Measurements from ENCODE around the gene TCF12.

Gene TCF12

GRCh38 chr15:57326196-57326595 is 407.8 kb downstream of the TCF12 start:
- DNase-seq: no peak

GRCh38 chr15:57327985-57328471 is 409.6 kb downstream of the TCF12 start:
- DNase-seq: no peak

- DNase-seq: no peak
These were observed 410.0 kb downstream of the TCF12 start for GRCh38 chr15:57328479-57328878.

- no peak for DNase-seq
These were observed 410.5 kb downstream of the TCF12 start for GRCh38 chr15:57328897-57329296.

- no peak for DNase-seq
These were observed 411.3 kb downstream of the TCF12 start for GRCh38 chr15:57329582-57330367.

- DNase-seq: no peak
These were observed 412.3 kb downstream of the TCF12 start for GRCh38 chr15:57330619-57331340.

GRCh38 chr15:57332326-57332725 is 413.9 kb downstream of the TCF12 start:
- DNase-seq: no peak

GRCh38 chr15:57333487-57333886 is 415.0 kb downstream of the TCF12 start:
- DNase-seq: no peak

- DNase-seq: no peak
These were observed 415.8 kb downstream of the TCF12 start for GRCh38 chr15:57334257-57334656.

- no peak for DNase-seq
These were observed 416.9 kb downstream of the TCF12 start for GRCh38 chr15:57335293-57335715.

- DNase-seq: no peak
These were observed 417.3 kb downstream of the TCF12 start for GRCh38 chr15:57335719-57336118.

- no peak for DNase-seq
These were observed 419.5 kb downstream of the TCF12 start for GRCh38 chr15:57337868-57338411.

GRCh38 chr15:57339321-57339720 is 420.9 kb downstream of the TCF12 start:
- DNase-seq: no peak
